ENCODE results near the gene PCNT.
"Not testable (repeated sequence)": the region's sequence is repeated elsewhere in the genome, so short reads cannot be mapped to it uniquely, and the experiment has no call there.

Gene PCNT

GRCh38 chr21:46458315-46459023 lies 134.5 kb downstream of the PCNT start, which contains the start of gene DIP2A:
DIP2A (plus strand) TSS chr21:46458891; CDS start chr21:46459132, 241 bp downstream.
- DNase-seq: peak; percentile 95

GRCh38 chr21:46459024-46459355 lies 135.0 kb downstream of the PCNT start:
- no peak for DNase-seq

GRCh38 chr21:46459356-46460112 lies 135.6 kb downstream of the PCNT start:
- DNase-seq: no peak

- no peak for DNase-seq
These were observed 138.0 kb downstream of the PCNT start for GRCh38 chr21:46461909-46462308.

GRCh38 chr21:46465153-46465552 lies 141.2 kb downstream of the PCNT start:
- not testable (repeated sequence) for DNase-seq

GRCh38 chr21:46465651-46466050 lies 141.7 kb downstream of the PCNT start:
- DNase-seq: no peak

- no peak for DNase-seq
These were observed 144.3 kb downstream of the PCNT start for GRCh38 chr21:46468108-46468774.

- DNase-seq: no peak
These were observed 145.3 kb downstream of the PCNT start for GRCh38 chr21:46469275-46469674.

- no peak for DNase-seq
These were observed 147.6 kb downstream of the PCNT start for GRCh38 chr21:46471514-46471913.

GRCh38 chr21:46472246-46472645 lies 148.3 kb downstream of the PCNT start:
- no peak for DNase-seq

- no peak for DNase-seq
These were observed 150.4 kb downstream of the PCNT start for GRCh38 chr21:46474382-46474781.

- DNase-seq: no peak
These were observed 151.3 kb downstream of the PCNT start for GRCh38 chr21:46475296-46475695.

- DNase-seq: no peak
These were observed 153.8 kb downstream of the PCNT start for GRCh38 chr21:46477765-46478164.

GRCh38 chr21:46478910-46479309 lies 155.0 kb downstream of the PCNT start:
- DNase-seq: no peak

- DNase-seq: no peak
These were observed 156.5 kb downstream of the PCNT start for GRCh38 chr21:46480466-46480865.

GRCh38 chr21:46482225-46482845 lies 158.4 kb downstream of the PCNT start:
- DNase-seq: no peak

- no peak for DNase-seq
These were observed 158.9 kb downstream of the PCNT start for GRCh38 chr21:46482846-46483231.

GRCh38 chr21:46483300-46484295 lies 159.6 kb downstream of the PCNT start:
- no peak for DNase-seq

GRCh38 chr21:46486481-46487126 lies 162.6 kb downstream of the PCNT start:
- no peak for DNase-seq

GRCh38 chr21:46489162-46489663 lies 165.3 kb downstream of the PCNT start:
- DNase-seq: no peak

GRCh38 chr21:46489800-46490199 lies 165.8 kb downstream of the PCNT start:
- no peak for DNase-seq
